HepG2 (cell line): Measurements from ENCODE around the gene PPFIA3. TPM values are rescaled to one million over a fixed set of nuclear protein-coding genes. Genes with fewer than 3 reads are reported as not detected.

Experiments
- DZIP1 ChIP-seq: sonication (generic); formaldehyde crosslinking; IDR thresholded peaks from 2 replicates; pipeline ENCODE4 v1.5.0; 2020; ENCODE audit warnings: mild to moderate bottlenecking, missing genetic modification reagents
- FUBP1 ChIP-seq: sonication (generic); formaldehyde crosslinking; IDR thresholded peaks from 2 replicates; pipeline ENCODE4 v1.5.1; 2020; ENCODE audit warnings: missing genetic modification reagents, mild to moderate bottlenecking, borderline replicate concordance
- GPBP1L1 ChIP-seq: sonication (generic); formaldehyde crosslinking; IDR thresholded peaks from 2 replicates; pipeline ENCODE4 v1.5.0; 2020; ENCODE audit warnings: mild to moderate bottlenecking, missing genetic modification reagents
- KDM6A ChIP-seq: IDR thresholded peaks from 2 replicates; pipeline ENCODE4 v1.6.1; 2016; ENCODE audit warnings: low read depth
- KLF16 ChIP-seq, 2 experiments: sonication (generic) in 1 of 2; formaldehyde crosslinking in 1 of 2; IDR thresholded peaks; 2 replicates each; pipeline versions ENCODE4 v1.6.1 to v1.8.0; 2016 to 2023; ENCODE audit warnings: missing genetic modification reagents in 2 of 2, missing compliant biosample characterization in 1 of 2
- NFE2L1 ChIP-seq: sonication (generic); formaldehyde crosslinking; IDR thresholded peaks from 2 replicates; pipeline ENCODE4 v1.4.0; 2020; ENCODE audit warnings: missing genetic modification reagents, mild to moderate bottlenecking, borderline replicate concordance
- PAWR ChIP-seq: sonication (generic); formaldehyde crosslinking; IDR thresholded peaks from 2 replicates; pipeline ENCODE4 v1.4.0; 2020; ENCODE audit warnings: missing genetic modification reagents, mild to moderate bottlenecking, borderline replicate concordance
- TCF7L2 ChIP-seq: IDR thresholded peaks from 2 replicates; pipeline ENCODE4 v1.6.1; 2011; ENCODE audit warnings: mild to moderate bottlenecking, low read depth, low read length, moderate library complexity
- ZFP36 ChIP-seq: fragments of 150-350 bp; IDR thresholded peaks from 2 replicates; pipeline ENCODE4 v1.6.1; 2018; ENCODE audit warnings: borderline replicate concordance, low read length, low read depth; ENCODE audit not compliant: partially characterized antibody
- ZMAT3 ChIP-seq: sonication (generic); formaldehyde crosslinking; conservative IDR thresholded peaks from 2 replicates; pipeline ENCODE4 v1.7.0; 2021; ENCODE audit warnings: missing genetic modification reagents
- ZNF142 ChIP-seq: sonication (generic); formaldehyde crosslinking; IDR thresholded peaks from 2 replicates; pipeline ENCODE4 v1.4.0; 2020; ENCODE audit warnings: missing genetic modification reagents
- polyA plus RNA-seq, 8 experiments: library from polyadenylated mRNA; depleted of rRNA in 3 of 8; stranded (reverse) in 7 of 8; unstranded in 1 of 8; fragments of >200 nt; fragmentation: Illumina TruSeq in 4 of 8; extraction: Trizol in 4 of 8; gene quantifications; 2 replicates each; pipeline versions ENCODE4 v1.2.1 to v1.2.3, GENCODE V29; 2011 to 2016; ENCODE audit warnings: low read depth in 4 of 8, missing spikeins in 1 of 8, mixed read lengths in 1 of 8; ENCODE audit not compliant: insufficient read depth in 1 of 8
- total RNA-seq, 5 experiments: library from RNA; depleted of rRNA; stranded (reverse); fragments of >200 nt; fragmentation: Illumina TruSeq; extraction: Trizol; gene quantifications; 2 replicates each; pipeline ENCODE4 v1.2.3, GENCODE V29; 2016; ENCODE audit warnings: low read depth in 1 of 5

PPFIA3 gene
- total and polyA plus RNA-seq, 2 of the 13 experiments (the other 11 are each of a cell fraction or from before 2014, with no cell fraction given): 6.7 to 8.6 TPM

GRCh38 chr19:49127674-49128544, 8.6 kb downstream of the PPFIA3 start (continued):
- TF ChIP-seq GPBP1L1 (no peak), TCF7L2 (no peak), ZFP36 (no peak), FUBP1 (CRISPR knock-in tag) (no peak), KLF16 (CRISPR knock-in tag; IDR thresholded peaks at IDR 0.05) (peak; percentile 97), PAWR (CRISPR knock-in tag) (peak; percentile 95; the same call in 1 of the 2 replicates), DZIP1 (CRISPR knock-in tag) (peak; percentile 100), ZMAT3 (CRISPR knock-in tag) (peak; percentile 100), NFE2L1 (CRISPR knock-in tag) (peak; percentile 92; the same call in 1 of the 2 replicates), KDM6A (CRISPR knock-in tag) (no peak), ZNF142 (peak; percentile 97)
